ENCODE data around the gene CSTF1. TPM values are rescaled to one million over a fixed set of nuclear protein-coding genes. Genes with fewer than 3 reads are reported as not detected.
A peak's percentile ranks its signal among the peaks of the same experiment; 100 is the strongest.
"Not testable (repeated sequence)": the region's sequence is repeated elsewhere in the genome, so short reads cannot be mapped to it uniquely, and the experiment has no call there.

Gene CSTF1
- total RNA-seq, 4 donors from 2014 or later, result 17.6 to 25.9 (median 22.7) TPM

- Histone ChIP-seq H3K4me1 (peaks cover 0 to 13% (median 5%) of the 10 kb centered on the region in 4 donors), H3K4me3 (no peak overlapping the region), H3K27me3 (no peaks in the 10 kb centered on the region), H3K9me3 (no peaks in the 10 kb centered on the region), H3K27ac (no peak overlapping the region), H3K36me3 (peaks cover 0 to 88% (median 9%) of the 10 kb centered on the region in 3 donors)
- 92 to 94% methylated on average over 26 of the region's 26 CpGs for WGBS, 2 donors
- no peak for DNase-seq (ENCODE audit: low spot score in 2 of 2)
- TF ChIP-seq POLR2A (IDR thresholded peaks at IDR 0.05), result no peak
- no peak for TF ChIP-seq EP300 (IDR thresholded peaks at IDR 0.05)
- TF ChIP-seq CTCF (IDR thresholded peaks at IDR 0.05), result no peak
These were observed 11.0 kb downstream of the CSTF1 start for GRCh38 chr20:56403465-56403864.

- H3K9me3 ChIP-seq; H3K27me3 ChIP-seq; DNase-seq (ENCODE audit: low spot score in 2 of 2); H3K4me3 ChIP-seq; H3K27ac ChIP-seq; H3K4me1 ChIP-seq: not testable (repeated sequence)
- WGBS, 2 donors, result 91% methylated on average over 12 of the region's 12 CpGs
- peaks cover 0 to 86% (median 9%) of the 10 kb centered on the region in 3 donors for H3K36me3 ChIP-seq
These were observed 12.9 kb downstream of the CSTF1 start for GRCh38 chr20:56405356-56405755.

GRCh38 chr20:56406910-56407309, 14.5 kb downstream of the CSTF1 start:
- WGBS, 2 donors, result 87 to 90% methylated on average over 3 of the region's 3 CpGs
- Histone ChIP-seq H3K9me3 (no peaks in the 10 kb centered on the region), H3K36me3 (peaks cover 0 to 75% (median 9%) of the 10 kb centered on the region in 3 donors), H3K27ac (no peak overlapping the region), H3K4me1 (peaks cover 0 to 11% (median 5%) of the 10 kb centered on the region in 4 donors), H3K4me3 (no peak overlapping the region), H3K27me3 (no peaks in the 10 kb centered on the region)
- no peak for DNase-seq (ENCODE audit: low spot score in 2 of 2)
- TF ChIP-seq CTCF (IDR thresholded peaks at IDR 0.05), result no peak
- TF ChIP-seq POLR2A (IDR thresholded peaks at IDR 0.05), result no peak
- no peak for TF ChIP-seq EP300 (IDR thresholded peaks at IDR 0.05)

GRCh38 chr20:56409521-56409920, 17.1 kb downstream of the CSTF1 start:
- Histone ChIP-seq H3K27ac (no peak overlapping the region), H3K27me3 (no peaks in the 10 kb centered on the region), H3K36me3 (peaks cover 0 to 49% (median 0%) of the 10 kb centered on the region in 3 donors), H3K4me1 (peaks cover 0 to 20% (median 5%) of the 10 kb centered on the region in 4 donors), H3K4me3 (no peak overlapping the region), H3K9me3 (no peaks in the 10 kb centered on the region)
- DNase-seq (ENCODE audit: low spot score in 2 of 2), result no peak
- peak; percentile 23 to 60 for TF ChIP-seq EP300 (IDR thresholded peaks at IDR 0.05)
- TF ChIP-seq CTCF (IDR thresholded peaks at IDR 0.05), result no peak
- WGBS, 2 donors, result 86 to 91% methylated on average over 5 of the region's 5 CpGs

- H3K36me3 ChIP-seq, result peaks cover 0 to 45% (median 0%) of the 10 kb centered on the region in 3 donors
- no peak overlapping the region for H3K27ac ChIP-seq
These were observed 17.5 kb downstream of the CSTF1 start for GRCh38 chr20:56409956-56410355.

GRCh38 chr20:56411287-56411686, 18.8 kb downstream of the CSTF1 start:
- Histone ChIP-seq H3K4me1 (peaks cover 0 to 20% (median 5%) of the 10 kb centered on the region in 4 donors), H3K36me3 (peaks cover 0 to 32% (median 0%) of the 10 kb centered on the region in 3 donors), H3K27ac (peak overlapping the region in 3 of 4 donors; percentile 60 to 80 (median 73))
- H3K9me3 ChIP-seq; DNase-seq (ENCODE audit: low spot score in 2 of 2); H3K27me3 ChIP-seq; H3K4me3 ChIP-seq: not testable (repeated sequence)
- 92 to 93% methylated on average over 7 of the region's 7 CpGs for WGBS, 2 donors

More at GRCh38 chr20:56409956-56410355, 17.5 kb downstream of the CSTF1 start:
- H3K9me3 ChIP-seq, result no peaks in the 10 kb centered on the region
- TF ChIP-seq POLR2A (IDR thresholded peaks at IDR 0.05) (no peak), CTCF (IDR thresholded peaks at IDR 0.05) (no peak), EP300 (IDR thresholded peaks at IDR 0.05) (no peak)
- WGBS, 2 donors, result 64 to 67% methylated on average over 1 of the region's 1 CpG
- no peaks in the 10 kb centered on the region for H3K27me3 ChIP-seq
- no peak overlapping the region for H3K4me3 ChIP-seq
- DNase-seq (ENCODE audit: low spot score in 2 of 2), result no peak
- H3K4me1 ChIP-seq, result peaks cover 0 to 20% (median 5%) of the 10 kb centered on the region in 4 donors

All from tibial nerve (tissue), 4 donors.